DMS79 (cell line): ENCODE measurements around the gene FADS3.

ENCODE experiments used
- DNase-seq: peaks from one replicate; lab custom pipeline; 2025; lab: John Stamatoyannopoulos, UW

The FADS3 gene

GRCh38 chr11:61879152-61879551, 12.2 kb downstream of the FADS3 start:
- DNase-seq, result no peak

GRCh38 chr11:61875698-61876097, 15.6 kb downstream of the FADS3 start:
- no peak for DNase-seq

- DNase-seq, result no peak
Measured at GRCh38 chr11:61874853-61875252, 16.5 kb downstream of the FADS3 start.

- DNase-seq, result peak; percentile 7
Measured at GRCh38 chr11:61874377-61874809, 17.0 kb downstream of the FADS3 start.

- no peak for DNase-seq
Measured at GRCh38 chr11:61873588-61874376, 17.6 kb downstream of the FADS3 start.

- DNase-seq, result no peak
Measured at GRCh38 chr11:61872935-61873565, 18.3 kb downstream of the FADS3 start.

- DNase-seq, result peak; percentile 39
Measured at GRCh38 chr11:61871158-61871597, 20.2 kb downstream of the FADS3 start.

GRCh38 chr11:61870541-61871031, 20.8 kb downstream of the FADS3 start:
- DNase-seq, result no peak

- DNase-seq, result no peak
Measured at GRCh38 chr11:61869708-61870451, 21.5 kb downstream of the FADS3 start.

GRCh38 chr11:61869429-61869707, 22.0 kb downstream of the FADS3 start:
- DNase-seq, result no peak

- DNase-seq, result no peak
Measured at GRCh38 chr11:61868571-61869428, 22.5 kb downstream of the FADS3 start.

- no peak for DNase-seq
Measured at GRCh38 chr11:61866958-61867343, 24.4 kb downstream of the FADS3 start.

- no peak for DNase-seq
Measured at GRCh38 chr11:61866231-61866957, 25.0 kb downstream of the FADS3 start.

- DNase-seq, result no peak
Measured at GRCh38 chr11:61864814-61865775, 26.2 kb downstream of the FADS3 start.

GRCh38 chr11:61863548-61864081, 27.7 kb downstream of the FADS3 start:
- DNase-seq, result no peak

GRCh38 chr11:61862714-61863547, 28.4 kb downstream of the FADS3 start:
- DNase-seq, result no peak

GRCh38 chr11:61861634-61862033, 29.7 kb downstream of the FADS3 start:
- DNase-seq, result no peak

- DNase-seq, result no peak
Measured at GRCh38 chr11:61860054-61860903, 31.1 kb downstream of the FADS3 start.
